ENCODE results near the gene WWOX.

The WWOX gene

GRCh38 chr16:78469787-78470186, 370.3 kb downstream of the WWOX start:
- no peak for DNase-seq (ENCODE audit: low read depth)

GRCh38 chr16:78473031-78473699, 373.7 kb downstream of the WWOX start:
- no peak for DNase-seq (ENCODE audit: low read depth)

- DNase-seq (ENCODE audit: low read depth): no peak
Measured at GRCh38 chr16:78474762-78475161, 375.3 kb downstream of the WWOX start.

- no peak for DNase-seq (ENCODE audit: low read depth)
Measured at GRCh38 chr16:78476615-78477014, 377.2 kb downstream of the WWOX start.

- no peak for DNase-seq (ENCODE audit: low read depth)
Measured at GRCh38 chr16:78478267-78478861, 378.9 kb downstream of the WWOX start.

- no peak for DNase-seq (ENCODE audit: low read depth)
Measured at GRCh38 chr16:78479723-78480122, 380.3 kb downstream of the WWOX start.

- DNase-seq (ENCODE audit: low read depth): no peak
Measured at GRCh38 chr16:78480588-78480987, 381.1 kb downstream of the WWOX start.

- no peak for DNase-seq (ENCODE audit: low read depth)
Measured at GRCh38 chr16:78483124-78483992, 383.9 kb downstream of the WWOX start.

GRCh38 chr16:78484509-78485058, 385.1 kb downstream of the WWOX start:
- no peak for DNase-seq (ENCODE audit: low read depth)

GRCh38 chr16:78485188-78485916, 385.9 kb downstream of the WWOX start:
- no peak for DNase-seq (ENCODE audit: low read depth)

- no peak for DNase-seq (ENCODE audit: low read depth)
Measured at GRCh38 chr16:78485917-78486257, 386.4 kb downstream of the WWOX start.

- DNase-seq (ENCODE audit: low read depth): no peak
Measured at GRCh38 chr16:78487471-78487870, 388.0 kb downstream of the WWOX start.

GRCh38 chr16:78489072-78489471, 389.6 kb downstream of the WWOX start:
- no peak for DNase-seq (ENCODE audit: low read depth)

GRCh38 chr16:78489631-78490030, 390.2 kb downstream of the WWOX start:
- DNase-seq (ENCODE audit: low read depth): no peak

- DNase-seq (ENCODE audit: low read depth): no peak
Measured at GRCh38 chr16:78490431-78490830, 391.0 kb downstream of the WWOX start.

GRCh38 chr16:78490847-78491246, 391.4 kb downstream of the WWOX start:
- no peak for DNase-seq (ENCODE audit: low read depth)

GRCh38 chr16:78493573-78493972, 394.1 kb downstream of the WWOX start:
- no peak for DNase-seq (ENCODE audit: low read depth)

GRCh38 chr16:78494105-78494504, 394.7 kb downstream of the WWOX start:
- DNase-seq (ENCODE audit: low read depth): no peak

GRCh38 chr16:78494674-78495073, 395.2 kb downstream of the WWOX start:
- DNase-seq (ENCODE audit: low read depth): no peak

- DNase-seq (ENCODE audit: low read depth): no peak
Measured at GRCh38 chr16:78496189-78496588, 396.7 kb downstream of the WWOX start.

- no peak for DNase-seq (ENCODE audit: low read depth)
Measured at GRCh38 chr16:78499399-78499798, 399.9 kb downstream of the WWOX start.

- no peak for DNase-seq (ENCODE audit: low read depth)
Measured at GRCh38 chr16:78500659-78501270, 401.3 kb downstream of the WWOX start.

Measured in T-helper 22 cell (primary cell).